NCI-H2227 (cell line): ENCODE data around the gene KATNB1.
A peak's percentile ranks its signal among the peaks of the same experiment; 100 is the strongest.
"Not testable (repeated sequence)": the region's sequence is repeated elsewhere in the genome, so short reads cannot be mapped to it uniquely, and the experiment has no call there.

Experiments used
- DNase-seq: peaks from one replicate; lab custom pipeline; 2025; ENCODE audit not compliant: unreplicated experiment; lab: John Stamatoyannopoulos, UW

The KATNB1 gene

GRCh38 chr16:57742543-57742942 lies 7.0 kb downstream of the KATNB1 start:
- peak; percentile 49 for DNase-seq

GRCh38 chr16:57743458-57743857 lies 7.9 kb downstream of the KATNB1 start:
- no peak for DNase-seq

GRCh38 chr16:57743886-57744641 lies 8.5 kb downstream of the KATNB1 start:
- DNase-seq = no peak

GRCh38 chr16:57744642-57744903 lies 9.0 kb downstream of the KATNB1 start:
- DNase-seq = no peak

GRCh38 chr16:57745768-57746167 lies 10.2 kb downstream of the KATNB1 start:
- no peak for DNase-seq

GRCh38 chr16:57746316-57746715 lies 10.7 kb downstream of the KATNB1 start:
- not testable (repeated sequence) for DNase-seq

GRCh38 chr16:57747091-57747490 lies 11.5 kb downstream of the KATNB1 start:
- DNase-seq = no peak

- DNase-seq = no peak
Measured at GRCh38 chr16:57747496-57747895, 11.9 kb downstream of the KATNB1 start.

GRCh38 chr16:57747996-57748395 lies 12.4 kb downstream of the KATNB1 start:
- no peak for DNase-seq

GRCh38 chr16:57748596-57748995 lies 13.0 kb downstream of the KATNB1 start:
- no peak for DNase-seq

- no peak for DNase-seq
Measured at GRCh38 chr16:57749101-57749692, 13.6 kb downstream of the KATNB1 start.

- DNase-seq = no peak
Measured at GRCh38 chr16:57749856-57750452, 14.4 kb downstream of the KATNB1 start.

- no peak for DNase-seq
Measured at GRCh38 chr16:57750796-57751538, 15.4 kb downstream of the KATNB1 start.

GRCh38 chr16:57751539-57752202 lies 16.1 kb downstream of the KATNB1 start:
- DNase-seq = no peak

GRCh38 chr16:57752203-57752580 lies 16.6 kb downstream of the KATNB1 start:
- DNase-seq = no peak

GRCh38 chr16:57752581-57753447 lies 17.2 kb downstream of the KATNB1 start:
- no peak for DNase-seq

GRCh38 chr16:57753448-57754353 lies 18.1 kb downstream of the KATNB1 start:
- no peak for DNase-seq

- DNase-seq = no peak
Measured at GRCh38 chr16:57754354-57755060, 18.9 kb downstream of the KATNB1 start.
